SU-DHL-6 (cell line): ENCODE results near the gene TUBAL3.

Source experiments
- H2AFZ ChIP-seq: fragments of 200-600 bp; sonication (generic); 2 replicates; pipeline ENCODE4 v1.6.1; 2014; ENCODE audit warnings: low read depth, mild to moderate bottlenecking, moderate library complexity, mixed read lengths, antibody characterized with exemption, low read length; ENCODE audit not compliant: severe bottlenecking
- H3F3A ChIP-seq: fragments of 200-600 bp; shearing (Covaris generic); 2 replicates; pipeline ENCODE4 v1.6.0; 2016; ENCODE audit warnings: antibody characterized with exemption, mild to moderate bottlenecking; ENCODE audit not compliant: insufficient read depth
- H3K27ac ChIP-seq: fragments of 200-600 bp; sonication (generic); 2 replicates; pipeline ENCODE4 v1.5.1; 2016; ENCODE audit warnings: low read depth, mild to moderate bottlenecking, low read length, moderate library complexity, mixed read lengths
- H3K27me3 ChIP-seq: fragments of 200-600 bp; sonication (generic), shearing (Covaris generic); 2 replicates; pipeline ENCODE4 v1.6.0; 2014; ENCODE audit warnings: mild to moderate bottlenecking, low read length
- H3K36me3 ChIP-seq: fragments of 200-600 bp; sonication (generic); 2 replicates; pipeline ENCODE4 v1.6.1; 2014; ENCODE audit warnings: mild to moderate bottlenecking, low read length, mixed read lengths
- H3K4me2 ChIP-seq: fragments of 300-600, 200-600 bp; shearing (Covaris generic), sonication (generic); 2 replicates; pipeline ENCODE4 v1.6.0; 2014; ENCODE audit warnings: low read length, low read depth, mild to moderate bottlenecking; ENCODE audit not compliant: poor library complexity, severe bottlenecking
- H3K4me3 ChIP-seq: fragments of 200-600 bp; sonication (generic); 2 replicates; pipeline ENCODE4 v1.5.1; 2014; ENCODE audit warnings: antibody characterized with exemption, low read length, mild to moderate bottlenecking, mixed read lengths; ENCODE audit not compliant: insufficient read depth, poor library complexity, severe bottlenecking
- H3K79me2 ChIP-seq: fragments of 200-600 bp; sonication (generic); 2 replicates; pipeline ENCODE4 v1.6.1; 2014; ENCODE audit warnings: mild to moderate bottlenecking, low read length, moderate library complexity; ENCODE audit not compliant: insufficient read depth
- H3K9ac ChIP-seq: fragments of 200-600 bp; sonication (generic); 2 replicates; pipeline ENCODE4 v1.7.0; 2014; ENCODE audit warnings: mild to moderate bottlenecking, low read length
- H3K9me2 ChIP-seq: fragments of 200-600 bp; sonication (generic); replicated peaks from 2 replicates; pipeline ENCODE4 v1.6.1; 2014; ENCODE audit warnings: low read length; ENCODE audit not compliant: insufficient read depth
- H3K9me3 ChIP-seq: fragments of 200-600 bp; sonication (generic); 2 replicates; pipeline ENCODE4 v1.6.1; 2014; ENCODE audit warnings: low read length, mixed read lengths; ENCODE audit not compliant: insufficient read depth
- H4K20me1 ChIP-seq: fragments of 200-600 bp; sonication (generic); 2 replicates; pipeline ENCODE4 v1.6.1; 2014; ENCODE audit warnings: low read depth, mild to moderate bottlenecking, antibody characterized with exemption, low read length, moderate library complexity, mixed read lengths
- CTCF ChIP-seq: fragments of 200-600 bp; sonication (generic); IDR thresholded peaks from one replicate; pipeline ENCODE4 v1.5.1; 2017; ENCODE audit warnings: antibody characterized with exemption, mild to moderate bottlenecking, low read length, moderate library complexity; ENCODE audit not compliant: insufficient read depth, poor library complexity, severe bottlenecking
- EZH2phosphoT487 ChIP-seq: fragments of 200-600 bp; sonication (generic), shearing (Covaris generic); conservative IDR thresholded peaks from 2 replicates; pipeline ENCODE4 v1.6.1; 2018; ENCODE audit warnings: mild to moderate bottlenecking, antibody characterized with exemption, low read length, moderate library complexity, mixed read lengths

The TUBAL3 gene

GRCh38 chr10:5343979-5344378, 60.6 kb downstream of the TUBAL3 start:
- H3K9me2 ChIP-seq = no peaks in the 10 kb centered on the region
- H3K79me2 ChIP-seq = no peaks in the 10 kb centered on the region
- no peaks in the 10 kb centered on the region for H3K9me3 ChIP-seq
- no peak overlapping the region for H2AFZ ChIP-seq
- H3K36me3 ChIP-seq = no peaks in the 10 kb centered on the region
- no peak overlapping the region for H3K4me3 ChIP-seq
- H3F3A ChIP-seq = no peaks in the 10 kb centered on the region
- no peak overlapping the region for H3K27ac ChIP-seq
- H3K4me2 ChIP-seq = no peak overlapping the region
- TF ChIP-seq EZH2phosphoT487 (no peak), CTCF (no peak)
- no peaks in the 10 kb centered on the region for H4K20me1 ChIP-seq
- no peak overlapping the region for H3K9ac ChIP-seq
- no peaks in the 10 kb centered on the region; the same call in 1 of the 2 replicates for H3K27me3 ChIP-seq

GRCh38 chr10:5343561-5343960, 61.1 kb downstream of the TUBAL3 start:
- no peak overlapping the region for H3K4me3 ChIP-seq
- no peak overlapping the region for H3K4me2 ChIP-seq
- H3K27ac ChIP-seq = no peak overlapping the region
- H4K20me1 ChIP-seq = no peaks in the 10 kb centered on the region
- no peak overlapping the region for H3K9ac ChIP-seq
- no peak overlapping the region for H2AFZ ChIP-seq
- TF ChIP-seq EZH2phosphoT487 = no peak
- TF ChIP-seq CTCF = no peak
- H3K9me2 ChIP-seq = no peaks in the 10 kb centered on the region
- H3K27me3 ChIP-seq = no peaks in the 10 kb centered on the region; the same call in 1 of the 2 replicates
- H3K79me2 ChIP-seq = no peaks in the 10 kb centered on the region
- H3K9me3 ChIP-seq = no peaks in the 10 kb centered on the region
- H3K36me3 ChIP-seq = no peaks in the 10 kb centered on the region
- no peaks in the 10 kb centered on the region for H3F3A ChIP-seq
